ENCODE results near the gene CABCOCO1. TPM values are rescaled to one million over a fixed set of nuclear protein-coding genes. Genes with fewer than 3 reads are reported as not detected.

The CABCOCO1 gene
- total and polyA plus RNA-seq, 9 of the 15 experiments (the other 6 are each of a cell fraction or from before 2014, with no cell fraction given) = 0.04 TPM; not detected in 8

DNA sequence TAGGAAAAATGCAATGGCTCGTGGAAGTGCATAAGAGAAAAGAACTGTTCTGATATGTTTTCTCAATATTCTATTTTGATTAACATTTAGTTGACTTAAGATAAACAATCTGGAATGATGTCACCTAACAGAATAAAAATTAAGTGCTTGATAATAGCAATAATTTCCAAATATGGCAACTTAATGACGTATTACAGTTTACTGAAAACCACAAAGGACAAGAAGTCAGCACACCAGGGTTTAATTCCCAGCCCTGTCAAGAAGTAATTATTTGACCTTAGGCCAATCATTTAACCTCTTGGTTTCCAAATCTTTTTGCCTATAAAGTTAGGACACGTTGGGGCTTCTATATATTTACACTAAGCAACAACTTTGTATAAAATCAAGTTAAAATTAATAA is 95.7 kb downstream of the CABCOCO1 start:
- POLR2A ChIA-PET = no interaction called here
- peaks cover 26% of the 10 kb centered on the region; the same call in 1 of the 3 replicates for H3K79me2 ChIP-seq (ENCODE audit: control insufficient read depth, insufficient read depth, low read length)
- H3K9me1 ChIP-seq (ENCODE audit: control insufficient read depth, insufficient read depth, low read length) = no peaks in the 10 kb centered on the region
- no peaks in the 10 kb centered on the region for H3K27me3 ChIP-seq (ENCODE audit: control insufficient read depth in 2 of 2, insufficient read depth in 2 of 2, low read length in 2 of 2)
- CTCF ChIA-PET (ENCODE audit: low intra/inter-chr PET ratio) = no interaction called here
- peaks cover 0 to 50% of the 10 kb centered on the region in 2 experiments; a peak in 4 of 5 replicates for H3K4me1 ChIP-seq (replicated peaks in 1 of 2; ENCODE audit: control insufficient read depth in 2 of 2, insufficient read depth in 2 of 2, low read length in 2 of 2)
- in situ Hi-C loops (cut with MboI) = loop anchor here (25.0 kb wide), 1 partner anchor 1354 kb away; no protein-coding TSS in a partner anchor
- H2AFZ ChIP-seq (ENCODE audit: low read depth, low read length) = peak overlapping the region; percentile 80
- H4K20me1 ChIP-seq (replicated peaks; ENCODE audit: control insufficient read depth, insufficient read depth, low read length) = no peaks in the 10 kb centered on the region
- ATAC-seq (no peak), DNase-seq (ENCODE audit: extremely low read depth in 1 of 4, low spot score in 3 of 4) (no peak), FAIRE-seq (no peak)
- H3K4me2 ChIP-seq (ENCODE audit: insufficient read depth, low read length) = no peak overlapping the region
- no peak overlapping the region for H3K9ac ChIP-seq (ENCODE audit: insufficient read depth in 1 of 2, low read depth in 2 of 2, low read length in 2 of 2)
- peak overlapping the region; percentile 40; the same call in 2 of the 3 replicates for H3K27ac ChIP-seq (ENCODE audit: extremely low read depth, low read depth, low read length)
- H3K4me3 ChIP-seq = no peak overlapping the region
- H3K9me3 ChIP-seq (replicated peaks; ENCODE audit: control insufficient read depth, insufficient read depth, low read depth, low read length) = no peaks in the 10 kb centered on the region; the same call in 1 of the 2 replicates
- no peaks in the 10 kb centered on the region; the same call in 2 of the 3 replicates for H3K36me3 ChIP-seq (ENCODE audit: control insufficient read depth, insufficient read depth, low read length)
- intact Hi-C loops (cut with micrococcal nuclease) = no loop called here
- no TSS peak for BruUV-seq (replicated peaks)
- 38% methylated on average over 3 of the region's 3 CpGs for WGBS (ENCODE audit: insufficient coverage, low coverage, missing lambda C conversion rate)
- no peak for TF ChIP-seq HNRNPH1 (optimal IDR thresholded peaks at IDR 0.05; ENCODE audit: low read depth, low read length)
- no peak for TF ChIP-seq CREB1 (IDR thresholded peaks at IDR 0.05)
- no peak for TF ChIP-seq CREB1 (CRISPR knock-in tag; IDR thresholded peaks at IDR 0.05)
- TF ChIP-seq MYBL2 (IDR thresholded peaks at IDR 0.05; ENCODE audit: low read depth) = no peak
- no peak for TF ChIP-seq MYBL2 (CRISPR knock-in tag; IDR thresholded peaks at IDR 0.05; ENCODE audit: borderline replicate concordance)
- TF ChIP-seq, protein P1, sequence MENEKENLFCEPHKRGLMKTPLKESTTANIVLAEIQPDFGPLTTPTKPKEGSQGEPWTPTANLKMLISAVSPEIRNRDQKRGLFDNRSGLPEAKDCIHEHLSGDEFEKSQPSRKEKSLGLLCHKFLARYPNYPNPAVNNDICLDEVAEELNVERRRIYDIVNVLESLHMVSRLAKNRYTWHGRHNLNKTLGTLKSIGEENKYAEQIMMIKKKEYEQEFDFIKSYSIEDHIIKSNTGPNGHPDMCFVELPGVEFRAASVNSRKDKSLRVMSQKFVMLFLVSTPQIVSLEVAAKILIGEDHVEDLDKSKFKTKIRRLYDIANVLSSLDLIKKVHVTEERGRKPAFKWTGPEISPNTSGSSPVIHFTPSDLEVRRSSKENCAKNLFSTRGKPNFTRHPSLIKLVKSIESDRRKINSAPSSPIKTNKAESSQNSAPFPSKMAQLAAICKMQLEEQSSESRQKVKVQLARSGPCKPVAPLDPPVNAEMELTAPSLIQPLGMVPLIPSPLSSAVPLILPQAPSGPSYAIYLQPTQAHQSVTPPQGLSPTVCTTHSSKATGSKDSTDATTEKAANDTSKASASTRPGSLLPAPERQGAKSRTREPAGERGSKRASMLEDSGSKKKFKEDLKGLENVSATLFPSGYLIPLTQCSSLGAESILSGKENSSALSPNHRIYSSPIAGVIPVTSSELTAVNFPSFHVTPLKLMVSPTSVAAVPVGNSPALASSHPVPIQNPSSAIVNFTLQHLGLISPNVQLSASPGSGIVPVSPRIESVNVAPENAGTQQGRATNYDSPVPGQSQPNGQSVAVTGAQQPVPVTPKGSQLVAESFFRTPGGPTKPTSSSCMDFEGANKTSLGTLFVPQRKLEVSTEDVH (IDR thresholded peaks at IDR 0.05; ENCODE audit: low read depth, partially characterized antibody) = no peak
- TF ChIP-seq, protein P2, sequence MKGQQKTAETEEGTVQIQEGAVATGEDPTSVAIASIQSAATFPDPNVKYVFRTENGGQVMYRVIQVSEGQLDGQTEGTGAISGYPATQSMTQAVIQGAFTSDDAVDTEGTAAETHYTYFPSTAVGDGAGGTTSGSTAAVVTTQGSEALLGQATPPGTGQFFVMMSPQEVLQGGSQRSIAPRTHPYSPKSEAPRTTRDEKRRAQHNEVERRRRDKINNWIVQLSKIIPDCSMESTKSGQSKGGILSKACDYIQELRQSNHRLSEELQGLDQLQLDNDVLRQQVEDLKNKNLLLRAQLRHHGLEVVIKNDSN (CRISPR knock-in tag; IDR thresholded peaks at IDR 0.05) = no peak
- peak; percentile 88 to 91 for TF ChIP-seq KDM1A (IDR thresholded peaks at IDR 0.05)
- no peak for TF ChIP-seq HDGF (IDR thresholded peaks at IDR 0.05)
- peak in 1 of 2 experiments; percentile 65; a peak in 1 of 4 replicates for TF ChIP-seq SRF (CRISPR knock-in tag; IDR thresholded peaks at IDR 0.05)
- TF ChIP-seq DACH1 (IDR thresholded peaks at IDR 0.05; ENCODE audit: partially characterized antibody) = peak; percentile 37
- no peak for TF ChIP-seq ZNF780A (CRISPR knock-in tag; IDR thresholded peaks at IDR 0.05)
- peak; percentile 36; the same call in 1 of the 2 replicates for TF ChIP-seq ATF7 (IDR thresholded peaks at IDR 0.05)
- no peak for TF ChIP-seq LARP7 (IDR thresholded peaks at IDR 0.05)
- TF ChIP-seq SETDB1 (IDR thresholded peaks at IDR 0.05; ENCODE audit: low read length) = no peak
- 0 out of 2 replicates have a peak, but pooled peaks have one; percentile 18 for TF ChIP-seq CBFA2T3 (IDR thresholded peaks at IDR 0.05)
- no peak for TF ChIP-seq ZNF57 (CRISPR knock-in tag; IDR thresholded peaks at IDR 0.05)
- no peak for TF ChIP-seq GATAD2B (IDR thresholded peaks at IDR 0.05; ENCODE audit: borderline replicate concordance)
- no peak for TF ChIP-seq TARDBP (IDR thresholded peaks at IDR 0.05)
- TF ChIP-seq, protein P3, sequence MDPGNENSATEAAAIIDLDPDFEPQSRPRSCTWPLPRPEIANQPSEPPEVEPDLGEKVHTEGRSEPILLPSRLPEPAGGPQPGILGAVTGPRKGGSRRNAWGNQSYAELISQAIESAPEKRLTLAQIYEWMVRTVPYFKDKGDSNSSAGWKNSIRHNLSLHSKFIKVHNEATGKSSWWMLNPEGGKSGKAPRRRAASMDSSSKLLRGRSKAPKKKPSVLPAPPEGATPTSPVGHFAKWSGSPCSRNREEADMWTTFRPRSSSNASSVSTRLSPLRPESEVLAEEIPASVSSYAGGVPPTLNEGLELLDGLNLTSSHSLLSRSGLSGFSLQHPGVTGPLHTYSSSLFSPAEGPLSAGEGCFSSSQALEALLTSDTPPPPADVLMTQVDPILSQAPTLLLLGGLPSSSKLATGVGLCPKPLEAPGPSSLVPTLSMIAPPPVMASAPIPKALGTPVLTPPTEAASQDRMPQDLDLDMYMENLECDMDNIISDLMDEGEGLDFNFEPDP (CRISPR knock-in tag; IDR thresholded peaks at IDR 0.05) = no peak
- TF ChIP-seq NCOA2 (IDR thresholded peaks at IDR 0.05; ENCODE audit: partially characterized antibody in 2 of 2) = peak in 1 of 2 experiments; percentile 37
- no peak for TF ChIP-seq NCOR1 (IDR thresholded peaks at IDR 0.05)
- no peak for TF ChIP-seq SP1 (CRISPR knock-in tag; IDR thresholded peaks at IDR 0.05)

Data from K562 (cell line).